GM12878 (cell line): ENCODE measurements around the gene PLXNC1. TPM values are rescaled to one million over a fixed set of nuclear protein-coding genes. Genes with fewer than 3 reads are reported as not detected.

Experiments used
- ATAC-seq: fragments of 200-7000 bp; cut with Tn5 transposase; 3 replicates; pipeline ENCODE4 v1.9.1; 2020; ENCODE audit warnings: mild to moderate bottlenecking, moderate library complexity
- BruUV-seq: library from RNA; stranded (reverse); fragments of 400-500 nt; replicated peaks from 2 replicates; lab custom pipeline; 2021; lab: Mats Ljungman, UMichigan
- CTCF ChIA-PET: fragments of 300-600 bp; sonication (Branson Sonifier 250); formaldehyde crosslinking; extraction: SDS; loops from one replicate; lab custom pipeline; 2021; ENCODE audit warnings: inconsistent platforms; lab: Yijun Ruan, JAX
- POLR2A ChIA-PET: fragments of 350-600 bp; formaldehyde crosslinking; extraction: SDS; loops from one replicate; lab custom pipeline; 2021; ENCODE audit warnings: inconsistent platforms; lab: Charles Lee
- RAD21 ChIA-PET: fragments of 300-600 bp; sonication (Branson Sonifier 250); formaldehyde crosslinking; loops from one replicate; lab custom pipeline; 2023; ENCODE audit warnings: antibody characterized with exemption; ENCODE audit not compliant: unreplicated experiment; lab: Charles Lee
- SMC1A ChIA-PET: fragments of 300-600 bp; sonication (Branson Sonifier 250); formaldehyde crosslinking; loops from one replicate; lab custom pipeline; 2023; ENCODE audit not compliant: unreplicated experiment, uncharacterized antibody; lab: Charles Lee
- DNase-seq: peaks from one replicate; pipeline ENCODE4 v3.0.0-alpha.2; 2011; ENCODE audit warnings: low read depth, low spot score
- FAIRE-seq: peaks from 3 replicates; lab custom pipeline; 2011; peaks lifted over from hg19 to GRCh38; lab: Jason Lieb, UNC
- H2AFZ ChIP-seq: 2 replicates; pipeline ENCODE4 v1.6.0; 2011; ENCODE audit warnings: low read depth, low read length, control low read depth; ENCODE audit not compliant: control insufficient read depth
- H3K27ac ChIP-seq: 2 replicates; pipeline ENCODE4 v1.5.1; 2011; ENCODE audit warnings: control low read depth; ENCODE audit not compliant: control insufficient read depth, insufficient read depth
- H3K27me3 ChIP-seq, 2 experiments: replicated peaks in 1 of 2; 2 replicates each; pipeline versions ENCODE4 v1.6.0 to v1.6.1; 2011; ENCODE audit warnings: low read length in 1 of 2; ENCODE audit not compliant: control insufficient read depth in 2 of 2, insufficient read depth in 2 of 2
- H3K36me3 ChIP-seq, 2 experiments: 2 replicates each; pipeline ENCODE4 v1.5.1; 2011; ENCODE audit warnings: low read length in 1 of 2; ENCODE audit not compliant: control insufficient read depth in 2 of 2, insufficient read depth in 2 of 2
- H3K4me1 ChIP-seq: 2 replicates; pipeline ENCODE4 v1.6.1; 2011; ENCODE audit warnings: mild to moderate bottlenecking, low read length, moderate library complexity, mixed read lengths; ENCODE audit not compliant: control insufficient read depth, insufficient read depth
- H3K4me2 ChIP-seq: 2 replicates; pipeline ENCODE4 v1.6.0; 2011; ENCODE audit warnings: control low read depth; ENCODE audit not compliant: control insufficient read depth, insufficient read depth
- H3K4me3 ChIP-seq: fragments of 200-600 bp; sonication (generic); 2 replicates; pipeline ENCODE4 v1.5.1; 2016
- H3K79me2 ChIP-seq: 2 replicates; pipeline ENCODE4 v1.6.0; 2011; ENCODE audit warnings: low read length; ENCODE audit not compliant: control insufficient read depth, insufficient read depth
- H3K9ac ChIP-seq: 2 replicates; pipeline ENCODE4 v1.8.0; 2011; ENCODE audit warnings: low read length, control low read depth, mixed read lengths; ENCODE audit not compliant: control insufficient read depth, insufficient read depth
- H3K9me3 ChIP-seq: replicated peaks from 3 replicates; pipeline ENCODE4 v1.5.1; 2011; ENCODE audit warnings: mild to moderate bottlenecking, low read length; ENCODE audit not compliant: control insufficient read depth, insufficient read depth
- H4K20me1 ChIP-seq: 2 replicates; pipeline ENCODE4 v1.6.0; 2011; ENCODE audit not compliant: control insufficient read depth, insufficient read depth
- BMI1 ChIP-seq: fragments of 450-650 bp; IDR thresholded peaks from 2 replicates; pipeline ENCODE4 v1.6.1; 2016; ENCODE audit warnings: mild to moderate bottlenecking, moderate library complexity, borderline replicate concordance
- ESRRA ChIP-seq: IDR thresholded peaks from 2 replicates; pipeline ENCODE4 v1.6.1; 2012; ENCODE audit warnings: mild to moderate bottlenecking, low read length, improper control_type of control experiment
- IKZF2 ChIP-seq, 2 experiments: fragments of 450-650 bp; IDR thresholded peaks; 2 replicates each; pipeline ENCODE4 v1.6.1; 2017; ENCODE audit warnings: mild to moderate bottlenecking in 2 of 2, moderate library complexity in 2 of 2
- PAX8 ChIP-seq: fragments of 450-650 bp; IDR thresholded peaks from 2 replicates; pipeline ENCODE4 v1.6.1; 2017; ENCODE audit warnings: mild to moderate bottlenecking, moderate library complexity
- SMC3 ChIP-seq: IDR thresholded peaks from 2 replicates; pipeline ENCODE4 v1.6.1; 2011; ENCODE audit warnings: low read length, improper control_type of control experiment, borderline replicate concordance
- STAT1 ChIP-seq: fragments of 450-650 bp; conservative IDR thresholded peaks from 2 replicates; pipeline ENCODE4 v1.6.1; 2014; ENCODE audit warnings: antibody characterized with exemption, mild to moderate bottlenecking
- STAT3 ChIP-seq: IDR thresholded peaks from 2 replicates; pipeline ENCODE4 v1.6.1; 2011; ENCODE audit warnings: low read depth, low read length, improper control_type of control experiment
- TAF1 ChIP-seq: IDR thresholded peaks from 2 replicates; pipeline ENCODE4 v1.6.1; 2011; ENCODE audit warnings: mild to moderate bottlenecking, low read depth, low read length, borderline replicate concordance
- WRNIP1 ChIP-seq: IDR thresholded peaks from 2 replicates; pipeline ENCODE4 v1.6.1; 2011; ENCODE audit warnings: low read depth, low read length, improper control_type of control experiment, borderline replicate concordance
- ZNF274 ChIP-seq: IDR thresholded peaks from one replicate; pipeline ENCODE4 v1.8.0; 2011; ENCODE audit not compliant: insufficient read length, insufficient read depth
- WGBS: methylation state at CpG from one replicate; pipeline ENCODE4 v1.1.6; 2016; ENCODE audit warnings: low lambda C conversion rate; ENCODE audit not compliant: insufficient replicate concordance, insufficient coverage; ENCODE audit errors: missing lambda C conversion rate; 5-methylcytosine and 5-hydroxymethylcytosine counted together
- in situ Hi-C: fragments of 300-500 bp; cut with MboI; formaldehyde crosslinking; loops from 9 replicates; pipeline ENCODE4 v1.14.3; 2018; ENCODE audit warnings: mixed read lengths
- intact Hi-C: fragments of 100-400 bp; cut with micrococcal nuclease; formaldehyde crosslinking; loops from one replicate; pipeline ENCODE4 v1.14.2; 2022; ENCODE audit not compliant: unreplicated experiment
- polyA plus RNA-seq, 11 experiments: library from polyadenylated mRNA; depleted of rRNA in 4 of 11; unstranded in 6 of 11; stranded (reverse) in 5 of 11; fragments of >200 nt; fragmentation: Nextera tagmentation in 4 of 11; fragmentation: Illumina TruSeq in 1 of 11; extraction: Ambion mirVana in 4 of 11; extraction: Trizol in 1 of 11; gene quantifications; 1 replicate in 1 of 11; 2 replicates in 10 of 11; pipeline versions ENCODE4 v1.2.1 to v1.2.3, GENCODE V29; 2011 to 2016; ENCODE audit warnings: inconsistent platforms in 2 of 11, missing spikeins in 2 of 11, low read depth in 1 of 11
- total RNA-seq, 4 experiments: library from RNA; depleted of rRNA in 3 of 4; stranded (reverse); fragments of >200 nt in 3 of 4; fragmentation: Illumina TruSeq in 1 of 4; extraction: Trizol in 1 of 4; gene quantifications; 2 replicates each; pipeline versions ENCODE4 v1.2.1 to v1.2.3, GENCODE V29; 2013 to 2021
- TF ChIP-seq, protein P1 (sequence below): IDR thresholded peaks from 2 replicates; pipeline ENCODE4 v1.6.1; 2012; ENCODE audit warnings: low read depth, low read length, improper control_type of control experiment
- TF ChIP-seq, protein P2 (sequence below): IDR thresholded peaks from 2 replicates; pipeline ENCODE4 v1.6.1; 2012; ENCODE audit warnings: improper control_type of control experiment, low read depth, low read length; ENCODE audit not compliant: insufficient replicate concordance
- TF ChIP-seq, protein P3 (sequence below): fragments of 450-650 bp; IDR thresholded peaks from 2 replicates; pipeline ENCODE4 v1.6.1; 2017; ENCODE audit warnings: antibody characterized with exemption, mild to moderate bottlenecking, moderate library complexity
- TF ChIP-seq, protein P4 (sequence below): IDR thresholded peaks from 2 replicates; pipeline ENCODE4 v1.6.1; 2011; ENCODE audit warnings: borderline replicate concordance, low read depth, mild to moderate bottlenecking, moderate library complexity, mixed read lengths, low read length; ENCODE audit not compliant: insufficient read depth; ENCODE audit errors: extremely low read length

PLXNC1 gene
- total and polyA plus RNA-seq, 10 of the 15 experiments (the other 5 are each of a cell fraction or from before 2014, with no cell fraction given) = 5.2 to 41.2 (median 24.6) TPM

DNA sequence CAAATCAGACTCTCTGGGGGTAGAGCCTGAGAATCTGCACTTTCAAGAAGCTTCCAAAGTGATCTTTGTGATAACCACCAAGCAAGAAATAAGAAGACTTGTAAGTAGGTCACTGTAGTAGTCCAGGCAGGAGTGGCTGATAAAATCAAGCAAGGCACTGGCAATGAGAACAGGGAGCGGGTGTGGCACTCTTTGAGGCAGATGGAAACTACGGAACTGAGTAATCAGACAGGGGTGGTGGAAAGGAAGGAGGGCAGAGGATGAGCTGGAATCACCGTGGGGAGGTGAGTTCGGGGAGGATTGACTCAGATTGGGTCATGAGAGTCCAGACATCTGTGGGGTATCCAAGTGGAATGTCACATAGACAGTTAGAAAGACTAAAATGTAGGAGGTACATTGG is 44.4 kb upstream of the PLXNC1 start:
- H3K4me3 ChIP-seq = no peak overlapping the region
- WGBS = 44% methylated on average over 4 of the region's 4 CpGs
- POLR2A ChIA-PET = interaction anchor here (0.6 kb wide), 1 partner anchor 698 kb away, joined by 4 read pairs; no protein-coding TSS in a partner anchor
- FAIRE-seq = no peak
- no peaks in the 10 kb centered on the region for H3K9me3 ChIP-seq
- no peaks in the 10 kb centered on the region for H4K20me1 ChIP-seq
- no peak overlapping the region for H3K4me2 ChIP-seq
- RAD21 ChIA-PET = interaction anchor here (0.6 to 5.3 kb wide), 10 partner anchors 9 to 1116 kb away, joined by 3 to 126 read pairs (median 20); no protein-coding TSS in a partner anchor
- CTCF ChIA-PET = interaction anchor here (0.6 to 5.9 kb wide), 14 partner anchors 9 to 693 kb away, joined by 3 to 202 read pairs (median 9); no protein-coding TSS in a partner anchor
- in situ Hi-C loops = loop anchor here (5.0 kb wide), 4 partner anchors 332 to 1117 kb away; no protein-coding TSS in a partner anchor
- no TSS peak for BruUV-seq
- no peak for TF ChIP-seq WRNIP1
- no peak for TF ChIP-seq STAT1
- TF ChIP-seq, protein P1, sequence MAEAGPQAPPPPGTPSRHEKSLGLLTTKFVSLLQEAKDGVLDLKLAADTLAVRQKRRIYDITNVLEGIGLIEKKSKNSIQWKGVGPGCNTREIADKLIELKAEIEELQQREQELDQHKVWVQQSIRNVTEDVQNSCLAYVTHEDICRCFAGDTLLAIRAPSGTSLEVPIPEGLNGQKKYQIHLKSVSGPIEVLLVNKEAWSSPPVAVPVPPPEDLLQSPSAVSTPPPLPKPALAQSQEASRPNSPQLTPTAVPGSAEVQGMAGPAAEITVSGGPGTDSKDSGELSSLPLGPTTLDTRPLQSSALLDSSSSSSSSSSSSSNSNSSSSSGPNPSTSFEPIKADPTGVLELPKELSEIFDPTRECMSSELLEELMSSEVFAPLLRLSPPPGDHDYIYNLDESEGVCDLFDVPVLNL = no peak
- TF ChIP-seq, protein P2, sequence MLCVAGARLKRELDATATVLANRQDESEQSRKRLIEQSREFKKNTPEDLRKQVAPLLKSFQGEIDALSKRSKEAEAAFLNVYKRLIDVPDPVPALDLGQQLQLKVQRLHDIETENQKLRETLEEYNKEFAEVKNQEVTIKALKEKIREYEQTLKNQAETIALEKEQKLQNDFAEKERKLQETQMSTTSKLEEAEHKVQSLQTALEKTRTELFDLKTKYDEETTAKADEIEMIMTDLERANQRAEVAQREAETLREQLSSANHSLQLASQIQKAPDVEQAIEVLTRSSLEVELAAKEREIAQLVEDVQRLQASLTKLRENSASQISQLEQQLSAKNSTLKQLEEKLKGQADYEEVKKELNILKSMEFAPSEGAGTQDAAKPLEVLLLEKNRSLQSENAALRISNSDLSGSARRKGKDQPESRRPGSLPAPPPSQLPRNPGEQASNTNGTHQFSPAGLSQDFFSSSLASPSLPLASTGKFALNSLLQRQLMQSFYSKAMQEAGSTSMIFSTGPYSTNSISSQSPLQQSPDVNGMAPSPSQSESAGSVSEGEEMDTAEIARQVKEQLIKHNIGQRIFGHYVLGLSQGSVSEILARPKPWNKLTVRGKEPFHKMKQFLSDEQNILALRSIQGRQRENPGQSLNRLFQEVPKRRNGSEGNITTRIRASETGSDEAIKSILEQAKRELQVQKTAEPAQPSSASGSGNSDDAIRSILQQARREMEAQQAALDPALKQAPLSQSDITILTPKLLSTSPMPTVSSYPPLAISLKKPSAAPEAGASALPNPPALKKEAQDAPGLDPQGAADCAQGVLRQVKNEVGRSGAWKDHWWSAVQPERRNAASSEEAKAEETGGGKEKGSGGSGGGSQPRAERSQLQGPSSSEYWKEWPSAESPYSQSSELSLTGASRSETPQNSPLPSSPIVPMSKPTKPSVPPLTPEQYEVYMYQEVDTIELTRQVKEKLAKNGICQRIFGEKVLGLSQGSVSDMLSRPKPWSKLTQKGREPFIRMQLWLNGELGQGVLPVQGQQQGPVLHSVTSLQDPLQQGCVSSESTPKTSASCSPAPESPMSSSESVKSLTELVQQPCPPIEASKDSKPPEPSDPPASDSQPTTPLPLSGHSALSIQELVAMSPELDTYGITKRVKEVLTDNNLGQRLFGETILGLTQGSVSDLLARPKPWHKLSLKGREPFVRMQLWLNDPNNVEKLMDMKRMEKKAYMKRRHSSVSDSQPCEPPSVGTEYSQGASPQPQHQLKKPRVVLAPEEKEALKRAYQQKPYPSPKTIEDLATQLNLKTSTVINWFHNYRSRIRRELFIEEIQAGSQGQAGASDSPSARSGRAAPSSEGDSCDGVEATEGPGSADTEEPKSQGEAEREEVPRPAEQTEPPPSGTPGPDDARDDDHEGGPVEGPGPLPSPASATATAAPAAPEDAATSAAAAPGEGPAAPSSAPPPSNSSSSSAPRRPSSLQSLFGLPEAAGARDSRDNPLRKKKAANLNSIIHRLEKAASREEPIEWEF = no peak
- TF ChIP-seq IKZF2 (IDR thresholded peaks at IDR 0.05) = no peak
- no peak for TF ChIP-seq SMC3
- TF ChIP-seq STAT3 = no peak
- no peak for TF ChIP-seq ESRRA
- TF ChIP-seq PAX8 = no peak
- no peak for TF ChIP-seq BMI1
- TF ChIP-seq, protein P3, sequence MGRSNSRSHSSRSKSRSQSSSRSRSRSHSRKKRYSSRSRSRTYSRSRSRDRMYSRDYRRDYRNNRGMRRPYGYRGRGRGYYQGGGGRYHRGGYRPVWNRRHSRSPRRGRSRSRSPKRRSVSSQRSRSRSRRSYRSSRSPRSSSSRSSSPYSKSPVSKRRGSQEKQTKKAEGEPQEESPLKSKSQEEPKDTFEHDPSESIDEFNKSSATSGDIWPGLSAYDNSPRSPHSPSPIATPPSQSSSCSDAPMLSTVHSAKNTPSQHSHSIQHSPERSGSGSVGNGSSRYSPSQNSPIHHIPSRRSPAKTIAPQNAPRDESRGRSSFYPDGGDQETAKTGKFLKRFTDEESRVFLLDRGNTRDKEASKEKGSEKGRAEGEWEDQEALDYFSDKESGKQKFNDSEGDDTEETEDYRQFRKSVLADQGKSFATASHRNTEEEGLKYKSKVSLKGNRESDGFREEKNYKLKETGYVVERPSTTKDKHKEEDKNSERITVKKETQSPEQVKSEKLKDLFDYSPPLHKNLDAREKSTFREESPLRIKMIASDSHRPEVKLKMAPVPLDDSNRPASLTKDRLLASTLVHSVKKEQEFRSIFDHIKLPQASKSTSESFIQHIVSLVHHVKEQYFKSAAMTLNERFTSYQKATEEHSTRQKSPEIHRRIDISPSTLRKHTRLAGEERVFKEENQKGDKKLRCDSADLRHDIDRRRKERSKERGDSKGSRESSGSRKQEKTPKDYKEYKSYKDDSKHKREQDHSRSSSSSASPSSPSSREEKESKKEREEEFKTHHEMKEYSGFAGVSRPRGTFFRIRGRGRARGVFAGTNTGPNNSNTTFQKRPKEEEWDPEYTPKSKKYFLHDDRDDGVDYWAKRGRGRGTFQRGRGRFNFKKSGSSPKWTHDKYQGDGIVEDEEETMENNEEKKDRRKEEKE = no peak
- TF ChIP-seq, protein P4, sequence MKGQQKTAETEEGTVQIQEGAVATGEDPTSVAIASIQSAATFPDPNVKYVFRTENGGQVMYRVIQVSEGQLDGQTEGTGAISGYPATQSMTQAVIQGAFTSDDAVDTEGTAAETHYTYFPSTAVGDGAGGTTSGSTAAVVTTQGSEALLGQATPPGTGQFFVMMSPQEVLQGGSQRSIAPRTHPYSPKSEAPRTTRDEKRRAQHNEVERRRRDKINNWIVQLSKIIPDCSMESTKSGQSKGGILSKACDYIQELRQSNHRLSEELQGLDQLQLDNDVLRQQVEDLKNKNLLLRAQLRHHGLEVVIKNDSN = no peak
- TF ChIP-seq TAF1 = no peak
- TF ChIP-seq ZNF274 = no peak
- no peaks in the 10 kb centered on the region; the same call in 1 of the 2 replicates for H3K4me1 ChIP-seq
- H3K27ac ChIP-seq = no peak overlapping the region
- peaks cover 0 to 2% of the 10 kb centered on the region in 2 experiments; a peak in 2 of 4 replicates for H3K27me3 ChIP-seq
- no peaks in the 10 kb centered on the region for H3K36me3 ChIP-seq
- H3K79me2 ChIP-seq = no peaks in the 10 kb centered on the region
- intact Hi-C loops = loop anchor here (5.0 to 10.0 kb wide), 5 partner anchors 127 to 1317 kb away; no protein-coding TSS in a partner anchor
- no peak for DNase-seq
- no peak overlapping the region for H3K9ac ChIP-seq
- no peak for ATAC-seq
- no peak overlapping the region for H2AFZ ChIP-seq
- SMC1A ChIA-PET = interaction anchor here (0.6 to 6.1 kb wide), 8 partner anchors 18 to 684 kb away, joined by 3 to 115 read pairs (median 6); no protein-coding TSS in a partner anchor
